Placental pericyte (primary cell): ENCODE data around the gene GBP2. TPM values are rescaled to one million over a fixed set of nuclear protein-coding genes. Genes with fewer than 3 reads are reported as not detected.

Experiments used
- total RNA-seq: library from RNA; depleted of rRNA; stranded (reverse); fragments of >200 nt; gene quantifications from 2 replicates; pipeline ENCODE4 v1.2.3, GENCODE V29; 2012

GBP2 gene
- total RNA-seq, result 8.7 and 39.8 TPM in 2 replicates

GRCh38 chr1:89125913-89126580, at the start of gene GBP2:
Gene GBP2, minus strand, starts transcription at chr1:89126114. Its CDS starts 4,148 bp downstream, at chr1:89121966.

GRCh38 chr1:89065079-89065868, 60.6 kb downstream of the GBP2 start, which contains the start of gene GBP1:
Gene GBP1, minus strand, starts transcription at chr1:89065208. Its CDS starts 1,974 bp downstream, at chr1:89063234.

Other genes with a start within 250 kb of the GBP2 start
- gene GTF2B, start 234.5 kb downstream of the GBP2 start, total RNA-seq, result 36.3 and 41.1 TPM in 2 replicates
- 29.6 and 38.3 TPM in 2 replicates for gene KYAT3, start 133.5 kb downstream of the GBP2 start, total RNA-seq
- 9.2 and 10.5 TPM in 2 replicates for gene RBMXL1, start 133.5 kb downstream of the GBP2 start, total RNA-seq
- 38.3 and 57.4 TPM in 2 replicates for gene GBP3, start 103.2 kb downstream of the GBP2 start, total RNA-seq
- gene GBP1, start 60.9 kb downstream of the GBP2 start, total RNA-seq, result 27.8 and 66.4 TPM in 2 replicates
- gene GBP7, start 49.9 kb upstream of the GBP2 start, total RNA-seq, result not detected in 2 replicates
- 2.0 and 3.4 TPM in 2 replicates for gene GBP4, start 72.8 kb upstream of the GBP2 start, total RNA-seq
- under 0.01 TPM in 1 of 2 replicates, not detected in the other for gene GBP5, start 146.7 kb upstream of the GBP2 start, total RNA-seq
- gene GBP6, start 237.9 kb upstream of the GBP2 start, total RNA-seq, result not detected in 2 replicates